DND-41 (cell line): ENCODE results near the gene CDIPT.
A peak's percentile ranks its signal among the peaks of the same experiment; 100 is the strongest.

Source experiments
- ATAC-seq: fragments of 200-7000 bp; cut with Tn5 transposase; 3 replicates; pipeline ENCODE4 v1.9.1; 2021; ENCODE audit warnings: low read depth; ENCODE audit not compliant: insufficient read depth
- DNase-seq: peaks from one replicate; pipeline ENCODE4 v3.0.0-alpha.2; 2020
- H2AFZ ChIP-seq: 2 replicates; pipeline ENCODE4 v1.6.0; 2012; ENCODE audit warnings: low read depth, low read length
- H3K27ac ChIP-seq: 2 replicates; pipeline ENCODE4 v1.5.1; 2012; ENCODE audit warnings: low read length, inconsistent platforms
- H3K27me3 ChIP-seq: fragments of 200-600 bp; sonication (generic); 2 replicates; pipeline ENCODE4 v1.6.0; 2012; ENCODE audit warnings: low read length, mild to moderate bottlenecking, inconsistent platforms; ENCODE audit not compliant: insufficient read depth, poor library complexity
- H3K36me3 ChIP-seq: 2 replicates; pipeline ENCODE4 v1.5.1; 2012; ENCODE audit warnings: low read length, inconsistent platforms; ENCODE audit not compliant: insufficient read depth
- H3K4me1 ChIP-seq: 2 replicates; pipeline ENCODE4 v1.5.1; 2012; ENCODE audit warnings: mild to moderate bottlenecking, low read length; ENCODE audit not compliant: insufficient read depth
- H3K4me2 ChIP-seq: 2 replicates; pipeline ENCODE4 v1.6.0; 2012; ENCODE audit warnings: mild to moderate bottlenecking, moderate library complexity, low read length, inconsistent platforms; ENCODE audit not compliant: insufficient read depth
- H3K4me3 ChIP-seq, 2 experiments: fragments of 200-600 bp in 1 of 2; shearing (Covaris generic) in 1 of 2; 2 replicates each; pipeline ENCODE4 v1.5.1; 2012 to 2016; ENCODE audit warnings: inconsistent platforms in 2 of 2, low read length in 2 of 2, mild to moderate bottlenecking in 2 of 2, low read depth in 1 of 2, moderate library complexity in 1 of 2
- H3K79me2 ChIP-seq: 2 replicates; pipeline ENCODE4 v1.6.0; 2012; ENCODE audit warnings: low read length, inconsistent platforms; ENCODE audit not compliant: insufficient read depth
- H3K9ac ChIP-seq: 2 replicates; pipeline ENCODE4 v1.6.0; 2012; ENCODE audit warnings: low read depth, mild to moderate bottlenecking, inconsistent platforms, low read length, moderate library complexity
- H3K9me3 ChIP-seq: 2 replicates; pipeline ENCODE4 v1.5.1; 2012; ENCODE audit warnings: low read length, moderate library complexity, mild to moderate bottlenecking, inconsistent platforms; ENCODE audit not compliant: insufficient read depth, severe bottlenecking
- H4K20me1 ChIP-seq: 2 replicates; pipeline ENCODE4 v1.6.0; 2012; ENCODE audit warnings: low read length; ENCODE audit not compliant: insufficient read depth
- EZH2 ChIP-seq: IDR thresholded peaks from 3 replicates; pipeline ENCODE4 v1.6.1; 2012; ENCODE audit warnings: borderline replicate concordance, low read depth, mild to moderate bottlenecking, moderate library complexity, low read length, inconsistent platforms; ENCODE audit not compliant: severe bottlenecking
- TF ChIP-seq, protein P1 (sequence below): IDR thresholded peaks from 2 replicates; pipeline ENCODE4 v1.5.1; 2012; ENCODE audit warnings: borderline replicate concordance, low read length, moderate library complexity, mild to moderate bottlenecking; ENCODE audit not compliant: poor library complexity, severe bottlenecking; ENCODE audit errors: extremely low read depth

CDIPT gene

DNA sequence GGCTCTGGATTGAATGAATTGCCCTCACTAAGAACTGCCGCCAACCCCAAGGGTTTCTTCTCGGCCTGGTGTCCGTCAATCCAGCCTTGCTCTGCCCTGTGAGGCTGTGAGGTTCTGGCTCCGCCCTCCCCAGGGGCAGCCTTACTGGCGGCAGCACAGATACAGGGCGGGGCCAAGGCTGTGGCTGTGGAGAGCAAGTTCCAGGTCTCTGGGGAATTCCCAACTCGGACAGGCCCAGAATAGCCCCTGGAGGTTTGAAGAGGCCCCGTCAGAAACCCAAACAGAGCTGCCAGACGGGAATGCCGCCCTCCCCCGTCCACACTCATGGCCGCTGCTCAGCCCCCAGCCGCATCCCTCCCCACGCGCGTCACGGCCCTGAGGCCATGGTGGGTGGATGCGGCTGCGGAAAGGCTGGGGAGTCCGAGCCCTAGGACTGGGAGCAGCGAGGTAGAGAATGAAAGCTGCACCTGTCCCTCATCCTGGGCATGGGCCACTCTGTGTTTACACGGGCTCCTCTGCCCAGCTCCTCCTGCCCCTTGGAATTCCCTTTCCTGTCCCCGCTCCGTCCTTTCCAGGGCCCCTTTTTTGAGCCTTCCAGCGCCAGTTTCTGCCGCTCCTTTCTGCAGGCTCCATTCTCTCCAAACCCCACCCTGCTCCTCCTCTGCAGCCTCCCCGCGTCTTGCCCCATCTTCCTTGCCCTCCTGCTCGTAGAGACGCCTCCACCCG, 51.7 kb downstream of the CDIPT start:
- no peak for TF ChIP-seq EZH2
- TF ChIP-seq, protein P1, sequence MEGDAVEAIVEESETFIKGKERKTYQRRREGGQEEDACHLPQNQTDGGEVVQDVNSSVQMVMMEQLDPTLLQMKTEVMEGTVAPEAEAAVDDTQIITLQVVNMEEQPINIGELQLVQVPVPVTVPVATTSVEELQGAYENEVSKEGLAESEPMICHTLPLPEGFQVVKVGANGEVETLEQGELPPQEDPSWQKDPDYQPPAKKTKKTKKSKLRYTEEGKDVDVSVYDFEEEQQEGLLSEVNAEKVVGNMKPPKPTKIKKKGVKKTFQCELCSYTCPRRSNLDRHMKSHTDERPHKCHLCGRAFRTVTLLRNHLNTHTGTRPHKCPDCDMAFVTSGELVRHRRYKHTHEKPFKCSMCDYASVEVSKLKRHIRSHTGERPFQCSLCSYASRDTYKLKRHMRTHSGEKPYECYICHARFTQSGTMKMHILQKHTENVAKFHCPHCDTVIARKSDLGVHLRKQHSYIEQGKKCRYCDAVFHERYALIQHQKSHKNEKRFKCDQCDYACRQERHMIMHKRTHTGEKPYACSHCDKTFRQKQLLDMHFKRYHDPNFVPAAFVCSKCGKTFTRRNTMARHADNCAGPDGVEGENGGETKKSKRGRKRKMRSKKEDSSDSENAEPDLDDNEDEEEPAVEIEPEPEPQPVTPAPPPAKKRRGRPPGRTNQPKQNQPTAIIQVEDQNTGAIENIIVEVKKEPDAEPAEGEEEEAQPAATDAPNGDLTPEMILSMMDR = no peak
- DNase-seq (peak; percentile 74), ATAC-seq (peak; percentile 24)
- no peak overlapping the region; a peak in 1 of 4 replicates for H3K4me3 ChIP-seq
- peak overlapping the region; percentile 96; the same call in 1 of the 2 replicates for H3K4me2 ChIP-seq
- H3K27me3 ChIP-seq = no peaks in the 10 kb centered on the region
- peaks cover 36% of the 10 kb centered on the region for H4K20me1 ChIP-seq
- no peaks in the 10 kb centered on the region for H3K9me3 ChIP-seq
- H3K4me1 ChIP-seq = peaks cover 69% of the 10 kb centered on the region
- H3K79me2 ChIP-seq = peaks cover 52% of the 10 kb centered on the region
- H3K27ac ChIP-seq = peak overlapping the region; percentile 1; the same call in 1 of the 2 replicates
- H3K36me3 ChIP-seq = peaks cover 40% of the 10 kb centered on the region
- no peak overlapping the region for H2AFZ ChIP-seq
- no peak overlapping the region for H3K9ac ChIP-seq

DNA sequence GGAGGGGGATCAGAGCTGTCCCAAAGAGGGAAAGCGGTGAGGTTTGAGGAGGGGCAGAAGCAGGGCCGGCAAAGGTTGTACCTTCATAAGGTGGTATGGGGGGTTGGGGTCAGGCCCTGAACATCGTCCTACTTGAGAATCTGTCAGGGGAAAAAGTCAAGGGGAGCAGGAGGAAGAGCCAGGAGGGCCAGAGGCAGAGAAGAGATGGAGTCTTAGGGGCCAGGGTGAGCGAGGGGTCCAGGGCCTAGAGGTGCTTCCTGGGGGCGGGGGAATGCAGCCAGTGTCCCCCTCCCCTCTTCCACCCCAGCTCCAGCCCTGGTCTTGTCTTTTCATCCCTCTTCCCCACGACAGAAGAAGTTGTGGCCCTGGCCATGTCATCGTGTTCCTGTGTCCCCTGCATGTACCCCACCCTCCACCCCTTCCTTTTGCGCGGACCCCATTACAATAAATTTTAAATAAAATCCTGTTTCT, 52.3 kb downstream of the CDIPT start:
- no peaks in the 10 kb centered on the region for H3K9me3 ChIP-seq
- peaks cover 36% of the 10 kb centered on the region for H4K20me1 ChIP-seq
- DNase-seq = no peak
- H3K4me3 ChIP-seq = no peak overlapping the region
- no peaks in the 10 kb centered on the region for H3K27me3 ChIP-seq
- H3K79me2 ChIP-seq = peaks cover 50% of the 10 kb centered on the region
- peak overlapping the region; percentile 96; the same call in 1 of the 2 replicates for H3K4me2 ChIP-seq
- peaks cover 40% of the 10 kb centered on the region for H3K36me3 ChIP-seq
- no peak for ATAC-seq
- H2AFZ ChIP-seq = no peak overlapping the region
- H3K9ac ChIP-seq = no peak overlapping the region
- no peak overlapping the region for H3K27ac ChIP-seq
- no peak for TF ChIP-seq EZH2
- TF ChIP-seq, protein P1 = no peak
- H3K4me1 ChIP-seq = peaks cover 69% of the 10 kb centered on the region

DNA sequence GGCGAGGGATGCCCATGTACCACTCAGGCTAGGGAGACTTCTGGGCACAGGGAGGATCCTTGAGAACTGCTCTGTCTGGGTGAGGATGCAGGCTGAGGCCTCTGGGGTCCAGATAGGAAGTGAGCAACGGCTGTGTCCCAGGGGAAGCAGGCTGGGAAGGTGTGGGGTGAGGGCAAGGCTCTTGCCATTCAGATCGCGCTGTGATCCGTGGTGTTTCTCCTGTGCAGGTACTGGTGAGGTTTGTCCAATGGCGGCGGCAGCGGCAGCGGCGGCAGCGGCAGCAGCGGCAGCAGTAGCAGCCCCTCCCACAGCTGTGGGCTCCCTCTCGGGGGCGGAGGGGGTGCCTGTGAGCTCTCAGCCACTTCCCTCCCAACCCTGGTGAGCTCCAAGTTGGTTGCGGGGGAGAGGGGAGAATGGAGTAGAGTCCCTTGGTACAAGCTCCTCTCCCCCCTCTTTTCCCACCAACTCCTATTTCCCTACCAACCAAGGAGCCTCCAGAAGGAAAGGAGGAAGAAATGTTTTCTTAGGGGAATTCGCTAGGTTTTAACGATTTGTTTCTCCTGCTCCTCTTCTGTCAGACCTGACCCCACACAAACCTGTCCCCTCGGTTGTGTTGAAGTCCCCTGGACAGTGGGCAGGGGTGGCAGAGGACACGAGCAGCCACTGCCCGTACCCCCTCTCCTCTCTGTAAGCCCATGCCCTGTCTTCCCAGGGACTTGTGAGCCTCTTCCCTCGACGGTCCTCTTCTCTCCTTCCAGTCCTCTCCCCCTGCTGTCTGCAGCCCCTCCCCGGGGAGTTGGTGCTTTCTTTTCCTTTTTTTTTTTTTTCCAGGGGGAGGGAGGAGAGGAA, 53.0 kb downstream of the CDIPT start:
- peaks cover 50% of the 10 kb centered on the region for H3K79me2 ChIP-seq
- peak; percentile 45 for DNase-seq
- no peak for TF ChIP-seq EZH2
- TF ChIP-seq, protein P1 = no peak
- H3K4me2 ChIP-seq = peak overlapping the region; percentile 96
- no peaks in the 10 kb centered on the region for H3K27me3 ChIP-seq
- peak overlapping the region; percentile 6; the same call in 1 of the 2 replicates for H3K27ac ChIP-seq
- H2AFZ ChIP-seq = no peak overlapping the region
- peaks cover 41% of the 10 kb centered on the region for H3K36me3 ChIP-seq
- no peak overlapping the region; the same call in 1 of the 2 replicates for H3K9ac ChIP-seq
- peaks cover 36% of the 10 kb centered on the region for H4K20me1 ChIP-seq
- peak overlapping the region in 1 of 2 experiments; percentile 11; a peak in 1 of 4 replicates for H3K4me3 ChIP-seq
- peaks cover 67% of the 10 kb centered on the region for H3K4me1 ChIP-seq
- no peaks in the 10 kb centered on the region for H3K9me3 ChIP-seq
- ATAC-seq = no peak
